H1 (cell line): ENCODE data around the gene FBXO38. TPM values are rescaled to one million over a fixed set of nuclear protein-coding genes. Genes with fewer than 3 reads are reported as not detected.

ENCODE experiments used
- BRCA1 ChIP-seq: IDR thresholded peaks from 2 replicates; pipeline ENCODE4 v1.6.1; 2012; ENCODE audit warnings: low read depth, low read length, improper control_type of control experiment
- CHD7 ChIP-seq: fragments of 300-600 bp; sonication (generic); IDR thresholded peaks from 2 replicates; pipeline ENCODE4 v1.7.1; 2012; ENCODE audit warnings: low read length, moderate library complexity, mild to moderate bottlenecking, inconsistent platforms; ENCODE audit not compliant: insufficient replicate concordance
- E2F6 ChIP-seq: IDR thresholded peaks from 2 replicates; pipeline ENCODE4 v1.6.1; 2012; ENCODE audit warnings: inconsistent platforms
- JUN ChIP-seq: IDR thresholded peaks from 2 replicates; pipeline ENCODE4 v1.6.1; 2011; ENCODE audit warnings: low read depth, mild to moderate bottlenecking, improper control_type of control experiment, low read length
- MAX ChIP-seq: IDR thresholded peaks from 2 replicates; pipeline ENCODE4 v1.6.1; 2012; ENCODE audit warnings: inconsistent platforms
- SIN3A ChIP-seq, 2 experiments: IDR thresholded peaks in 1 of 2; conservative IDR thresholded peaks in 1 of 2; 2 replicates each; pipeline ENCODE4 v1.6.1; 2011 to 2012; ENCODE audit warnings: low read length in 2 of 2, improper control_type of control experiment in 1 of 2, low read depth in 1 of 2, mild to moderate bottlenecking in 1 of 2
- SP1 ChIP-seq: IDR thresholded peaks from 2 replicates; pipeline ENCODE4 v1.6.1; 2011; ENCODE audit warnings: low read depth, low read length
- polyA plus RNA-seq, 7 experiments: library from polyadenylated mRNA; depleted of rRNA in 3 of 7; stranded (reverse) in 5 of 7; unstranded in 2 of 7; fragments of >200 nt in 5 of 7; fragments of 200-250 nt in 2 of 7; gene quantifications; 1 replicate in 5 of 7; 2 replicates in 1 of 7; 4 replicates in 1 of 7; pipeline versions ENCODE4 v1.2.1 to v1.2.3, GENCODE V29; 2011 to 2013; ENCODE audit warnings: missing spikeins in 2 of 7, mixed read lengths in 2 of 7
- total RNA-seq: library from RNA; stranded (reverse); fragmentation: NEBNext Ultra II Directional; extraction: Animal tissue kit (Norgen Biotek cat#: 25700); gene quantifications from 2 replicates; pipeline ENCODE4 v1.2.1, GENCODE V29; 2021

Gene FBXO38
- total and polyA plus RNA-seq, 2 of the 8 experiments (the other 6 are each of a cell fraction or from before 2014, with no cell fraction given), result 9.1 to 34.3 TPM

- TF ChIP-seq CHD7 (no peak), JUN (peak; percentile 74; the same call in 1 of the 2 replicates), SIN3A (conservative IDR thresholded peaks at IDR 0.05 in 1 of 2, IDR thresholded peaks at IDR 0.05 in 1 of 2; ENCODE audit: low read depth in 1 of 2, low read length in 2 of 2) (peak in 1 of 2 experiments; percentile 96; a peak in 3 of 4 replicates), E2F6 (no peak), SP1 (peak; percentile 41; the same call in 1 of the 2 replicates), BRCA1 (no peak), MAX (peak; percentile 83)
Measured at GRCh38 chr5:148383564-148384379, at the start of gene FBXO38 (continued).
